Keratinocyte (primary cell): ENCODE data around the gene LY86. TPM values are rescaled to one million over a fixed set of nuclear protein-coding genes. Genes with fewer than 3 reads are reported as not detected.

Source experiments
- DNase-seq: peaks from one replicate; pipeline ENCODE4 v3.0.0-alpha.2; 2011; ENCODE audit warnings: low read depth, missing footprints, low spot score
- FAIRE-seq: peaks from 2 replicates; lab custom pipeline; 2011; peaks lifted over from hg19 to GRCh38; lab: Jason Lieb, UNC
- H2AFZ ChIP-seq: 2 replicates; pipeline ENCODE4 v1.6.0; 2012; ENCODE audit warnings: low read length, control low read depth, inconsistent platforms; ENCODE audit not compliant: control insufficient read depth
- H3K27ac ChIP-seq: 2 replicates; pipeline ENCODE4 v1.5.1; 2011; ENCODE audit warnings: low read length; ENCODE audit not compliant: control insufficient read depth, insufficient read depth
- H3K27me3 ChIP-seq: 3 replicates; pipeline ENCODE4 v1.6.0; 2011; ENCODE audit warnings: low read length; ENCODE audit not compliant: control insufficient read depth, insufficient read depth; ENCODE audit errors: extremely low read depth
- H3K36me3 ChIP-seq, 2 experiments: 2 replicates in 1 of 2; 3 replicates in 1 of 2; pipeline ENCODE4 v1.5.1; 2011; ENCODE audit warnings: low read length in 2 of 2, mild to moderate bottlenecking in 1 of 2; ENCODE audit not compliant: control insufficient read depth in 2 of 2, insufficient read depth in 2 of 2; ENCODE audit errors: extremely low read depth in 1 of 2
- H3K4me1 ChIP-seq: 3 replicates; pipeline ENCODE4 v1.5.1; 2011; ENCODE audit warnings: low read length; ENCODE audit not compliant: control insufficient read depth, insufficient read depth; ENCODE audit errors: extremely low read depth
- H3K4me2 ChIP-seq: 3 replicates; pipeline ENCODE4 v1.6.0; 2011; ENCODE audit warnings: low read depth, low read length; ENCODE audit not compliant: control insufficient read depth, insufficient read depth; ENCODE audit errors: extremely low read depth
- H3K4me3 ChIP-seq, 3 experiments: fragments of 200-600 bp in 1 of 3; sonication (generic) in 1 of 3; 2 replicates in 2 of 3; 3 replicates in 1 of 3; pipeline ENCODE4 v1.5.1; 2011 to 2016; ENCODE audit warnings: low read length in 3 of 3, mild to moderate bottlenecking in 3 of 3, control low read depth in 2 of 3, inconsistent platforms in 1 of 3, low read depth in 1 of 3, mixed read lengths in 1 of 3, mixed run types in 1 of 3, moderate library complexity in 1 of 3; ENCODE audit not compliant: control insufficient read depth in 2 of 3, insufficient read depth in 2 of 3; ENCODE audit errors: extremely low read depth in 1 of 3
- H3K79me2 ChIP-seq: 2 replicates; pipeline ENCODE4 v1.6.0; 2012; ENCODE audit warnings: low read length; ENCODE audit not compliant: control insufficient read depth, insufficient read depth
- H3K9ac ChIP-seq: 3 replicates; pipeline ENCODE4 v1.6.0; 2011; ENCODE audit warnings: low read length; ENCODE audit not compliant: control insufficient read depth, insufficient read depth; ENCODE audit errors: extremely low read depth
- H3K9me1 ChIP-seq: 3 replicates; pipeline ENCODE4 v1.6.0; 2011; ENCODE audit warnings: low read length; ENCODE audit not compliant: control insufficient read depth, insufficient read depth; ENCODE audit errors: extremely low read depth
- H3K9me3 ChIP-seq: 2 replicates; pipeline ENCODE4 v1.5.1; 2012; ENCODE audit warnings: low read depth, low read length; ENCODE audit not compliant: control insufficient read depth
- H4K20me1 ChIP-seq: 3 replicates; pipeline ENCODE4 v1.6.0; 2011; ENCODE audit warnings: low read length; ENCODE audit not compliant: control insufficient read depth, insufficient read depth; ENCODE audit errors: extremely low read depth
- CTCF ChIP-seq, 3 experiments: IDR thresholded peaks in 1 of 3; conservative IDR thresholded peaks in 1 of 3; optimal IDR thresholded peaks in 1 of 3; 2 replicates in 2 of 3; 3 replicates in 1 of 3; pipeline versions ENCODE3 to v1.5.1; 2011; ENCODE audit warnings: low read length in 3 of 3, mild to moderate bottlenecking in 3 of 3, moderate library complexity in 2 of 3, control low read depth in 1 of 3, inconsistent platforms in 1 of 3; ENCODE audit not compliant: insufficient read depth in 2 of 3; ENCODE audit errors: extremely low read depth in 1 of 3
- EZH2 ChIP-seq: IDR thresholded peaks from one replicate; pipeline ENCODE4 v1.6.1; 2012; ENCODE audit warnings: inconsistent platforms, mild to moderate bottlenecking, low read length, moderate library complexity
- dilution Hi-C: fragments of 300-500 bp; cut with MboI; formaldehyde crosslinking; loops from one replicate; pipeline ENCODE4 v1.7.0; 2020; ENCODE audit warnings: low sequenced_read_pairs; ENCODE audit not compliant: extremely low pct_ligation_motif_present
- polyA plus RNA-seq, 5 experiments: library from polyadenylated mRNA; depleted of rRNA in 3 of 5; stranded (reverse) in 3 of 5; stranded (forward) in 1 of 5; unstranded in 1 of 5; fragments of >200 nt; gene quantifications; 1 replicate in 1 of 5; 2 replicates in 3 of 5; 3 replicates in 1 of 5; pipeline versions ENCODE4 v1.2.1 to v1.2.3, GENCODE V29; 2011 to 2012; ENCODE audit warnings: missing spikeins in 2 of 5, low read depth in 1 of 5, low replicate concordance in 1 of 5

The LY86 gene
- polyA plus RNA-seq, 1 donor (not counting 4 experiments of a cell fraction or from before 2014, with no cell fraction given), result not detected

GRCh38 chr6:6587696-6588063 lies 840 bp upstream of the LY86 start:
- Histone ChIP-seq H3K79me2 (no peaks in the 10 kb centered on the region), H3K36me3 (no peaks in the 10 kb centered on the region), H4K20me1 (no peaks in the 10 kb centered on the region), H3K9me3 (no peaks in the 10 kb centered on the region), H3K4me3 (no peak overlapping the region), H3K9ac (no peak overlapping the region), H3K27me3 (no peaks in the 10 kb centered on the region), H3K4me1 (no peaks in the 10 kb centered on the region), H2AFZ (no peak overlapping the region), H3K9me1 (no peaks in the 10 kb centered on the region), H3K27ac (no peak overlapping the region), H3K4me2 (no peak overlapping the region)
- TF ChIP-seq CTCF (optimal IDR thresholded peaks at IDR 0.05 in 1 of 3, IDR thresholded peaks at IDR 0.05 in 1 of 3, conservative IDR thresholded peaks at IDR 0.05 in 1 of 3; ENCODE audit: extremely low read depth in 1 of 3, insufficient read depth in 2 of 3, low read length in 3 of 3) (no peak), EZH2 (no peak)
- FAIRE-seq (no peak), DNase-seq (no peak)
- dilution Hi-C loops, result no loop called here

- no peaks in the 10 kb centered on the region for H4K20me1 ChIP-seq
- no peaks in the 10 kb centered on the region for H3K27me3 ChIP-seq
- no peak for DNase-seq
- no peak overlapping the region for H3K4me2 ChIP-seq
- no peaks in the 10 kb centered on the region for H3K9me3 ChIP-seq
- dilution Hi-C loops, result no loop called here
- no peaks in the 10 kb centered on the region for H3K36me3 ChIP-seq
- no peak overlapping the region for H3K4me3 ChIP-seq
- H3K27ac ChIP-seq, result no peak overlapping the region
- FAIRE-seq, result no peak
- no peaks in the 10 kb centered on the region for H3K79me2 ChIP-seq
- no peaks in the 10 kb centered on the region for H3K9me1 ChIP-seq
- no peaks in the 10 kb centered on the region for H3K4me1 ChIP-seq
- H2AFZ ChIP-seq, result no peak overlapping the region
- no peak overlapping the region for H3K9ac ChIP-seq
- TF ChIP-seq CTCF (optimal IDR thresholded peaks at IDR 0.05 in 1 of 3, IDR thresholded peaks at IDR 0.05 in 1 of 3, conservative IDR thresholded peaks at IDR 0.05 in 1 of 3; ENCODE audit: extremely low read depth in 1 of 3, insufficient read depth in 2 of 3, low read length in 3 of 3) (no peak), EZH2 (no peak)
Observed at GRCh38 chr6:6588924-6589709, 597 bp downstream of the LY86 start.
